SK-N-SH (cell line): Measurements from ENCODE around the gene PLS3. TPM values are rescaled to one million over a fixed set of nuclear protein-coding genes. Genes with fewer than 3 reads are reported as not detected.
"Not testable (repeated sequence)": the region's sequence is repeated elsewhere in the genome, so short reads cannot be mapped to it uniquely, and the experiment has no call there.

Source experiments
- CTCF ChIA-PET: fragments of 300-600, 350-600 bp; formaldehyde crosslinking; extraction: SDS; loops from one replicate; lab custom pipeline; 2021; lab: Yijun Ruan, JAX
- POLR2A ChIA-PET: fragments of 350-600 bp; sonication (Branson Sonifier 250); formaldehyde crosslinking; extraction: SDS; loops from one replicate; lab custom pipeline; 2020; ENCODE audit warnings: antibody characterized with exemption, inconsistent platforms; lab: Yijun Ruan, JAX
- DNase-seq: peaks from one replicate; pipeline ENCODE4 v3.0.0; 2012
- H2AFZ ChIP-seq: fragments of 200-600 bp; sonication (generic); 2 replicates; pipeline ENCODE4 v1.8.1; 2016; ENCODE audit warnings: antibody characterized with exemption, mild to moderate bottlenecking, low read depth
- H3F3A ChIP-seq: fragments of 200-600 bp; sonication (generic); replicated peaks from 2 replicates; pipeline ENCODE3; 2016; ENCODE audit warnings: antibody characterized with exemption, mild to moderate bottlenecking; ENCODE audit not compliant: insufficient read depth
- H3K27ac ChIP-seq, 2 experiments: fragments of 200-500 bp in 1 of 2; fragments of 200-600 bp in 1 of 2; sonication (Bioruptor generic) in 1 of 2; sonication (generic), shearing (Covaris generic) in 1 of 2; 2 replicates each; pipeline versions ENCODE4 v1.5.1 to v1.6.1; 2014 to 2016; ENCODE audit warnings: low read depth in 2 of 2, inconsistent platforms in 1 of 2, low read length in 1 of 2, mild to moderate bottlenecking in 1 of 2, mixed read lengths in 1 of 2
- H3K27me3 ChIP-seq: fragments of 200-600 bp; sonication (generic), shearing (Covaris generic); 2 replicates; pipeline ENCODE4 v1.6.1; 2016; ENCODE audit warnings: mixed run types; ENCODE audit not compliant: insufficient read depth
- H3K36me3 ChIP-seq, 2 experiments: fragments of 200-500 bp in 1 of 2; fragments of 200-600 bp in 1 of 2; sonication (Bioruptor generic) in 1 of 2; sonication (generic) in 1 of 2; replicated peaks in 1 of 2; 2 replicates each; pipeline versions ENCODE3 to v1.5.1; 2014 to 2016; ENCODE audit warnings: low read length in 1 of 2, mild to moderate bottlenecking in 1 of 2; ENCODE audit not compliant: insufficient read depth in 2 of 2, control insufficient read depth in 1 of 2
- H3K4me1 ChIP-seq, 2 experiments: fragments of 200-500 bp in 1 of 2; fragments of 200-600 bp in 1 of 2; sonication (Bioruptor generic) in 1 of 2; sonication (generic), shearing (Covaris generic) in 1 of 2; 2 replicates each; pipeline versions ENCODE4 v1.5.1 to v1.6.1; 2014 to 2016; ENCODE audit warnings: low read depth in 1 of 2, low read length in 1 of 2, mixed run types in 1 of 2; ENCODE audit not compliant: insufficient read depth in 2 of 2, control insufficient read depth in 1 of 2
- H3K4me2 ChIP-seq: fragments of 200-600 bp; sonication (generic), shearing (Covaris generic); 2 replicates; pipeline ENCODE4 v1.6.1; 2017; ENCODE audit warnings: mixed run types
- H3K4me3 ChIP-seq, 2 experiments: fragments of 200-500 bp in 1 of 2; fragments of 200-600 bp in 1 of 2; sonication (Bioruptor generic) in 1 of 2; sonication (generic), shearing (Covaris generic) in 1 of 2; 2 replicates each; pipeline versions ENCODE4 v1.5.1 to v1.8.1; 2014 to 2016; ENCODE audit warnings: low read depth in 2 of 2, inconsistent platforms in 1 of 2, low read length in 1 of 2, mild to moderate bottlenecking in 1 of 2, mixed read lengths in 1 of 2, moderate library complexity in 1 of 2
- H3K79me2 ChIP-seq: fragments of 200-600 bp; sonication (generic); 2 replicates; pipeline ENCODE4 v1.8.1; 2017; ENCODE audit warnings: mild to moderate bottlenecking; ENCODE audit not compliant: insufficient read depth
- H3K9ac ChIP-seq: fragments of 200-600 bp; sonication (generic); 2 replicates; pipeline ENCODE4 v1.6.1; 2017; ENCODE audit warnings: mixed run types
- H3K9me2 ChIP-seq: fragments of 200-600 bp; sonication (generic); 2 replicates; pipeline ENCODE4 v1.6.1; 2017; ENCODE audit warnings: mixed run types
- H3K9me3 ChIP-seq: fragments of 200-600 bp; sonication (generic); 2 replicates; pipeline ENCODE4 v1.6.1; 2017; ENCODE audit warnings: mixed run types, mild to moderate bottlenecking, moderate library complexity
- H4K20me1 ChIP-seq: fragments of 200-600 bp; sonication (generic); 2 replicates; pipeline ENCODE4 v1.6.1; 2017; ENCODE audit warnings: mild to moderate bottlenecking, mixed run types; ENCODE audit not compliant: insufficient read depth
- IRF3 ChIP-seq: fragments of 150-350 bp; IDR thresholded peaks from 2 replicates; pipeline ENCODE4 v1.6.1; 2016; ENCODE audit warnings: mild to moderate bottlenecking, low read depth, low read length
- MXI1 ChIP-seq: IDR thresholded peaks from 2 replicates; pipeline ENCODE4 v1.6.1; 2012; ENCODE audit warnings: mild to moderate bottlenecking, low read depth, low read length, improper control_type of control experiment
- REST ChIP-seq: IDR thresholded peaks from 2 replicates; pipeline ENCODE4 v1.6.1; 2012; ENCODE audit warnings: mild to moderate bottlenecking, low read depth, low read length, moderate library complexity
- RXRA ChIP-seq: IDR thresholded peaks from 2 replicates; pipeline ENCODE4 v1.4.0; 2012; ENCODE audit warnings: low read depth, mild to moderate bottlenecking, borderline replicate concordance
- SIN3A ChIP-seq: IDR thresholded peaks from 2 replicates; pipeline ENCODE4 v1.6.1; 2012; ENCODE audit warnings: low read depth, mild to moderate bottlenecking, low read length, moderate library complexity, borderline replicate concordance
- SMC3 ChIP-seq: IDR thresholded peaks from 2 replicates; pipeline ENCODE4 v1.6.1; 2012; ENCODE audit warnings: low read depth, low read length, improper control_type of control experiment
- USF1 ChIP-seq: IDR thresholded peaks from 2 replicates; pipeline ENCODE4 v1.4.0; 2012; ENCODE audit warnings: low read depth, borderline replicate concordance
- WGBS: methylation state at CpG from one replicate; pipeline ENCODE4 v1.1.6; 2017; ENCODE audit warnings: low lambda C conversion rate; 5-methylcytosine and 5-hydroxymethylcytosine counted together
- polyA plus RNA-seq, 3 experiments: library from polyadenylated mRNA; depleted of rRNA; stranded (reverse); fragments of >200 nt; gene quantifications; 2 replicates each; pipeline ENCODE4 v1.2.3, GENCODE V29; 2012

The PLS3 gene
- polyA plus RNA-seq, 1 of the 3 experiments (the other 2 are of a cell fraction) = 35.7 TPM

- TF ChIP-seq REST (no peak), USF1 (no peak), RXRA (no peak), IRF3 (no peak), SMC3 (peak; percentile 78), MXI1 (no peak), SIN3A (no peak)
Observed at GRCh38 chrX:115642895-115643530, 82.0 kb downstream of the PLS3 start (continued).

- H3K4me2 ChIP-seq, DNase-seq, POLR2A ChIA-PET, H3K9ac ChIP-seq, H3K27ac ChIP-seq, H3K27me3 ChIP-seq, H3K9me2 ChIP-seq, H3K4me3 ChIP-seq, H3K9me3 ChIP-seq, H2AFZ ChIP-seq, H4K20me1 ChIP-seq, H3K4me1 ChIP-seq, H3K79me2 ChIP-seq: not testable (repeated sequence)
- H3F3A ChIP-seq = peaks cover 11% of the 10 kb centered on the region
- peaks cover 8 to 12% of the 10 kb centered on the region in 2 experiments for H3K36me3 ChIP-seq
- 61% methylated on average over 5 of the region's 5 CpGs for WGBS
- CTCF ChIA-PET = interaction anchor here (4.6 kb wide), 1 partner anchor 11 kb away, joined by 30 read pairs; no protein-coding TSS in a partner anchor
Observed at GRCh38 chrX:115644397-115644796, 83.4 kb downstream of the PLS3 start.
